Middle frontal gyrus (tissue), 1 donor: ENCODE measurements around the gene SLC26A11.
"Not testable (repeated sequence)": the region's sequence is repeated elsewhere in the genome, so short reads cannot be mapped to it uniquely, and the experiment has no call there.

Experiments used
- DNase-seq: peaks from one replicate; pipeline ENCODE4 v3.0.0-alpha.2; 2015; ENCODE audit warnings: low spot score; ENCODE audit errors: extremely low spot score

SLC26A11 gene

DNA sequence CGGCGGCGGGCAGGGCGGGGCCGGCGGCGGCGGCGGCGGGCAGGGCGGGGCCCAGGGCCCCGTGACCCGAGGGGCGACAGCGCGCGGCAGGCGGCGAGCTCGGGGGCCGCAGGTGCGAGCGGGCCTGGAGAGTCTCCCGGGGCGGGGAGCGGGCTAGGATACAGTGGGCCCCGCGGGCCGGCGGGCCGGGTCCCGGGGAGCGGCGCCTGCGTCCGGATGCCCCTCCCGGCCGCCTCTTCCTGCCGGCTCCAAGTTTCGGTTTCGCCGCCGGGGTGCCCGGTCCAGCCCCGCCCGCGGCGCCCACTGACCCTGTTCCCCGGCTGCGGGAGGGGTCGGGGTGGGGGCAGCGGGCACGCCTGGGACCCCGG lies 40.5 kb downstream of the SLC26A11 start, which contains the start of gene RNF213:
TSS of gene RNF213 (plus strand) at position 62 of the 368 bp plus-strand sequence. CDS start 2,830 bp downstream, outside the sequence.
- no peak for DNase-seq

DNA sequence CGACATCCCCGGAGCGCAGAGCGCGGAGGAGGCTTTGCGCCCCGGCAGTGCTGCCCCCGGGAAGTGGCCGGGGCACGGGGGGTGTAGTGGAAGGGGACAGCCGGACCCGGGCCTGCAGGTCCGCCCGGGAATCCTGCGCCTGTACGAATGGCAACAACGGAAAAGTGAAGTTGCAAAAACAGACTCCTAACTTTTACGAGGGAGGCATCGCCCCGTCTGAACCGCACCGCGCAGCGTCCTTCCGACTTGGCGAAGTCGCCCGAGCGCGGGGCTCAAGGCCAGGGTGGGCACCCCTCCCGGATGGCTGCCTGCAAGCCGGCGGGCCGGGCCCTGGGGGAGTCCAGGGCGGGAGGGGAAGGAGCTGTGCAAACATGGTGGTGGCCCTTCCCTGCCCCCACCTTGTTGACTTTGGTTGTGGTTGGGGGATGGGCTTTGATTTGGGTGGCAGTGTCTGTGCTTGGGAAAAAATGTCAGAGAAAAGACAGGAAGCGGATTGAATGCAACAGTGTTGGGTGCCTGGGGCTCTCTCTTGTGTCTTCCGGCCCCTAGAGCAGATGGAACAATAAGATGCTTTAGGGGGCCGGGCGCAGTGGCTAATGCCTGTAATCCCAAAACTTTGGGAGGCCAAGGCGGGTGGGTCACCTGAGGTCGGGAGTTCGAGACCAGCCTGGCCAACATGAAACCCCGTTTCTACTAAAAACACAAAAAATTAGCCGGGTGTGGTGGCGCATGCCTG lies 41.1 kb downstream of the SLC26A11 start:
- no peak for DNase-seq

DNA sequence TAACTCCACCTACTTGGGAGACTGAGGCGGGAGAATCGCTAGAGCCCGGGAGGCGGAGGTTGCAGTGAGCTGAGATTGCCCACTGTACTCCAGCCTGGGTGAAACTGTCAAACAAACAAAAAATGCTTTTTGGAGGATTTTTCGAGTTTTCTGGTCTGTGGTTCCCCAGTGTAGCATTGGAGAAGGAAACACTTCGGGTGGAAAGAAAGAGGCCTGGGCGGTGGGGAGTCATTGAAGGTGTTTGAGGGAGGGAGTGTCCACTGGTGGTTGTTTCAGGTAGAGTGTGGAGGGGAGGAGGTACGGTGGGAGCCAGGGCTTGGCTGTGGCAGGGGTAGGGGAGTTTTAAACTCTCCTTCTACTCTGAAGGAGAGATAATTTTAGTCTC lies 41.7 kb downstream of the SLC26A11 start:
- DNase-seq = no peak

DNA sequence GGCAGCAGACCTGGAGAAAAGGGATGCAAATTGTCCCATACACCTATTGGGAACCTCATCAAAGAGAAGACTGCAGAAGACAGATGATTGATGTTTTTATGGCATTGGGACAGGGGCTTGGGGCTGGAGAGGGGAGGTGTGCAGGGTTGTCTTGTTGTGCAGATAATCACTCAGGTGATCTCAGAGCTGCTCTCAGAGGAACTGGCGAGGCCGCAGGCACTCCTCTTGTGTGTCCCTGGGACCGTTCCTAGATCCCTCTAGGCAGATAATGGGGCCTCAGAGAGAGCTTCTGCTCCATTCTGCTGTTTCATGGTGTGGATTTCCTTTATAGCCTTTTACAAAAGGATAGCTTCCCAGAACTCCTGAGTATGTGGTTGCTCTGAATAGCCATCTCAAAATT lies 42.1 kb downstream of the SLC26A11 start:
- DNase-seq = no peak

DNA sequence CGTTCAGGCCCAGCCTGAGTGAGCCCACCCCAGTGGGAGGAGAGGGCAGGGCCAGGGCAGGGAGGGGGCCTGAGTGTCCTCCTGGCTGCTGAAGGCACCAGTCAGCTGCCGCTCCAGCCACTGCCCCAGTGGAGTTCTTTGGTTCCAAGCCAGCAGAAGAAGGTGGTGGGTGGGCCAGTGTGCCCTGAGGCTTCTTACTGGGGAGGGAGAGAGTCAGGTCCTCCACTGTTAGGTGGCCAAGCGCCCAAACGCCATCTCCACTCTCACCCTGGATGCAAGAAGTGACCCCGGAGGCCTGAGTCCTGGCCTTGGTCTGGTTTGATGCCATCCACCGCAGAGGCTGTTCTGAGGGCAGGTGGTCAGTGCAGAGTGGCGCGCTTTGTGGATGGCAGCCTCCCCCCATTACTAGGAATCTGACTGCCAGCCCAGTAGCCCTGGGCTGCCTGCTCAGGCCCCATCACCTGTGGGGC lies 42.6 kb downstream of the SLC26A11 start:
- no peak for DNase-seq

DNA sequence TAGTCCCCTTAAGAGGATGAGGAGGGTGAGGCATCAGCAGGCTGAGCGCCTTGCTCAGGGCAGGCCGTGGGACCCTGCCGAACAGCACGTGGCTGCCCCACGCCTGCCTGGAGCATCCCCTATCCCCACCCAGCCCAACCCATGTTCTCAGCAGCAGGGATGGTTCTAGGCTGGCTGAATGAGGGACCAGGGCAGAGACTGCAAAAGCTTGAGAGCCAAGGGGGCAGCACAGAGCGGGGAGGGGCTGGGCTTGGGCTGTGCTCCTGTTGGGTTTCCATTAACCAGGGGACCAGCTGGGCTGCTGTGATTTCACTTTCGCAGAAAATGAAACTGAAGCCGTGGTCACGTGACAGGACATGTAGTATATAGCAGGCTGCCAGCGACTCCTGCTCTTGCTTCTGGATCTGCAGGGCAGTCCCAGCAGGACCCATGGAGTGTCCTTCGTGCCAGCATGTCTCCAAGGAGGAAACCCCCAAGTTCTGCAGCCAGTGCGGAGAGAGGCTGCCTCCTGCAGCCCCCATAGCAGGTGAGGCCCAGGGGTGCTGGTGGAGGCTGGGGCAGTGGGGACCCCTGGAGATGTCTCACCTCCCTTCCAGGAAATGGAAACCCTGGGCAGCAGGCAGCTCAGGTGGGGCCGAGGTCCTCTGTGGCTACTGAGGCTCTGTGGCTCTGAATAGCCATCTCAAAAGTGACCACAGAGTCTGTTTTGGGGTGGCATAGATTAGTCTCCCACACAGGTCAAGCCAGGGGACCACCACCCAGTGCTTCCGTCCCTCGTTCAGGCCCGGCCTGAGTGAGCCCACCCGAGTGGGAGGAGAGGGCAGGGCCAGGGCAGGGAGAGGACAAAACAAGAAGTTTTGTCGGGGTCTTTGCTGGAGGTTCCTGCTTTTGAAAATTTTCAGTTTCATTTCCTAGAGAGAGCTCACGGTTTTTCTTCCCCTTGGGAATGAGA lies 43.3 kb downstream of the SLC26A11 start:
- no peak for DNase-seq

DNA sequence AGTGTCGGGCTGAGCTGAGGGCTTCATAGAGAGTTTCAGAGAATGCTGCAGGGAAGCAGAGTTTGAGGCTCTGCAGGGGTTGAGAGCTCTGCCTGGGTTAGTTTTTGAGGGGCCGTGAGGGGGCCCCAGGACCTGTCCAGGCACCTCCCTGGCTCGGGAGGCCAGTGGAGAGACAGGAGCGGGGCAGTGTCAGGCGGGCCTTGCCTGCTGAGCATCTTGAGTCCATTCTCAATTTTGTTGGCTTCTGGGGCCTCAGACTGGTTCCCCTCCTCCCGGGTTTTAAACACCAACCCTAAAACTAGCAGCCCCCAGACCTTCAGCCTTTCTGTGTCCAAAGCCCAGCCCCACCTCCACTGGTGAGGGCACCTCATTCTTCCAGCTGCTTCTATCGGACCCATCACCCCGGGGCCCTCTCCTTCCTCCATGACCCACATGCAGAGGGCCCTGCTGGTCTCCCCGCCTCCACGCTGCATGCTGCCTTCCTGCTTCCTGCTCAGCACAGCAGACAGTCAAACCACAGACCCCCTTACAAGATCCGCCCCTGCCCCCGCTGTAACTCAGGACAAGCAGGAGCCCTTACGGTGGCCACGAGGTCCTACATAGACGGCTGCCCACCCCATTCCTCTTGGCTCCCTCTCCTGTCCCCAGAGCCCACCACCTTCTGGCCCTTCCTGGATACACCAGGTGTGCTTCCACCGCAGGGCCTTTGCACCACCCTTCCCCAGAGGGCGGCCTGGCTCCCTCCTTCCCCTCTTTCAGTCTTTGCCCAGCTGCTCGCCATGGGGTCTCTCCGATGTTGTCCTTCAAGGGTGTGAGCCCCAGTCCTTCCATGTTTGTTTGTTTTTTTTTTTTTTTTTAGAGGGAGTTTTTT lies 44.2 kb downstream of the SLC26A11 start:
- DNase-seq = no peak

DNA sequence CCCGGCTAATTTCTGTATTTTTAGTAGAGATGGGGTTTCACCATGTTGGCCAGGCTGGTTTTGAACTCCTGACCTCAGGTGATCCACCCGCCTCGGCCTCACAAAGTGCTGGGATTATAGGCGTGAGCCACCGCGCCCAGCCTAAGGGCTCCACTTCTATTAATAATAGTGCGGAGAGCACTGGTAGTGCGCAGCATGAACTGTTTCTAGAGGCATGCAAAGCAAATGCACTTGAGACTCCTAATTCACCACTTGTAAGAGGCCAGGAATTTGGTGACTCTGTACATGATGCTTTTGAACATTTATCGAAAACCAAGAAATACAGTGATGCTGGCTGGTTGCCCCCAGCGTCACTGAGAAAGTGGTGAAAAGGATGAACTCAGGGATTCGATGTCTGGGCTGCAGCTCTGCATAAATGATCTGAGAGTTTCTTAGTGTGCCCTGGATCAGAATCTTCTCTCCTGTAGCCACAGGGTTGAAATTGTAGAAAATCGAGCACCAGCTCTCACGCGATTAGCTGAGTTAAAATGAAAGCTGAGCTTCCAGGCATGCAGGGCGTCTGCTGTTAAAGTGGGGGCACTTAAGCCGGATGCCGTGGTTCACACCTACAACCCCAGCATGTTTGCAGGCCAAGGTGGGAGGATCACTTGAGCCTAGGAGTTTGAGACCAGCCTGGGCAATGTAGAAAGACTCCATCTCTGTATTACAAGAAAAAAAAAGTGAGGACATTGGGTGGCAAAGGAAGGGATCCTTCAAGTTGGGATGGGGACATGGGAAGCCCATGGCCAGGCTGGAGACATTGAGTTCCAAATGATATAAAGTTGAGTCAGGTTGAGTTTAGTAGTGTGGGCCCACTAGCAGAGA lies 45.2 kb downstream of the SLC26A11 start:
- DNase-seq = no peak

DNA sequence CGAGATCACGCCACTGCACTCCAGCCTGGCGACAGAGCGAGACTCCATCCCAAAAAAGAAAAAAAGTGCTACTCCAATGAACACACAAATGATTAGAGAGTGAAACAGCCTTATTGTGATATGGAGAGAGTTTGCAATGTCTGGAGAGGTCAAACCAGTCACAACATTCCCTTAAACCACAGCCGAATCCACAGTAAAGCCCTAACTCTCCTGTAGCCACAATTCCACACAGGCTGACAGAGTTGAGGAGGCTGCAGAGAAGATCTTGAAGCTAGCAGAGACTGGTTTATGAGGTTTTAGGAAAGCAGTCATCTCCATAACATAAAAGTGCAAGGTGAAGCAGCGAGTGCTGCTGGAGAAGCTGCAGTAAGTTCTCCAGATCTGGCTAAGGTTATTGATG lies 47.2 kb downstream of the SLC26A11 start:
- DNase-seq = no peak

DNA sequence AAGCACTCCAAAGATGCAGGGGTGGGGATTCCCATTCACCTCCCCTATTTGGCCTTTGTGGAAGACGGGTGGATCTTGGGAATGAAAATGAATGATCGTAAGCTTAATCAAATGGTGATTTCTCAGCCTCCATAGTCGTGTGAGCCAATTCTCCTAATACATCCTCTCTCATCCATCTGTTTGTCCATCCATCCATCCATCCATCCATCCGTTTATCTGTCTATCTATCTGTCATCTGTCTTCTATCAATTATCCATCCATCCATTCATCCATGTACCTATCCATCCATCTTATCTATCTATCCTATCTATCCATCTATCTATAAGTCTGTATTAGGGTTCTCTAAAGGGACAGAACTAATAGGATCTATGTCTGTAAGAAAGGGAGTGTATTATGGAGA lies 48.2 kb downstream of the SLC26A11 start:
- no peak for DNase-seq

DNA sequence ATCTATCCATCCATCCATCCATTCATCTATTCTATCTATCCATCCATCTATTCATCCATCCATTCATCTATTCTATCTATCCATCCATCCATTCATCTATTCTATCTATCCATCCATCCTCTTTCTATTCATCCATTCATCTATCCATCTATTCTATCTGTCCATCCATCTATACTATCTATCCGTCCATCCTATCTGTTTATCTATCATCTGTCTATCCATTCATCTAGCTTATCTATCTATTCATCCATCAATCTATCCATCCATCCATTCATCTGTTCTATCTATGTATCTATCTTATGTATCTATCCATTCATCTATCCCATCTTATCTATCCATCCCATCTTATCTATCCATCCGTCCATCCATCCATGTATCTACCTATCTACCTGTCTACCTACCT lies 49.2 kb downstream of the SLC26A11 start:
- DNase-seq = no peak

DNA sequence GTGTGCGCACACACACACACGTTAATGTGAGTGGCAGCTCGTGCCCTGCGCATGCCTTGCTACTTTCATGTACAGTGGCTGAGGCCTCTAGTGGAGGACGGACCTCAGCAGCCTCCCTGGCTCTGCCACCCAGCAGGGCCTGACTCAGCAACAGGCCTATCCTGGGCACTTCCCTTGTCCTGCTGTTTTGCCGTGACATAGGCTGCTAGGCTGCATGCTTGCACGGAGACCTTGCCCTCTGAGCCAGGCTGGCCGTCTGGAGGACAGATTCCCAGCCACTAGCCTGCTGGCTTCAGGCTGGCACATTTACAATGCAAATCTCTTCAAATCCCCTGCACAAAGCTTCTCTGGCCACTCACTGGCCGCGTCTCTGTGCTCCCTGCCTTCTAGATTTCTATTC lies 49.9 kb downstream of the SLC26A11 start:
- no peak for DNase-seq

DNA sequence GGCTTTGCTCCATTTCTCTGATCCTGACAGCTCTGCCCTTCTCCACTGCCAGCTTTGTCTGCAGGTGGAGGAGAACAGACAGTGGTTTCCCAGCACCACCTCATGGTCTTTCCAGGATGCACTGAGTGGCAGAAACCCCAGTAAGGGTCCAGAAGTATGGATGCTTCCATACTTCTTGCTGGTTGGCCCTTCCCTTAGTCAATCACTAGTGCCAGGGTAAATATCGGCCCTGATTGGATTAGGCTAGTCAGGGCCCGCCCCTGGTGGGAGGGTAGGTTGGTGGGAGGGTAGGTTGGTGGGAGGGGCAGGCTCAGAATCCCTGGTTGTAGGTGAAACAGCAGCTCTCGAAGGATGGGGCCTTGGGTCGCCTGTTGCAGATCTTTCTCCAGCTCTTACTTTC lies 50.6 kb downstream of the SLC26A11 start:
- DNase-seq = no peak

DNA sequence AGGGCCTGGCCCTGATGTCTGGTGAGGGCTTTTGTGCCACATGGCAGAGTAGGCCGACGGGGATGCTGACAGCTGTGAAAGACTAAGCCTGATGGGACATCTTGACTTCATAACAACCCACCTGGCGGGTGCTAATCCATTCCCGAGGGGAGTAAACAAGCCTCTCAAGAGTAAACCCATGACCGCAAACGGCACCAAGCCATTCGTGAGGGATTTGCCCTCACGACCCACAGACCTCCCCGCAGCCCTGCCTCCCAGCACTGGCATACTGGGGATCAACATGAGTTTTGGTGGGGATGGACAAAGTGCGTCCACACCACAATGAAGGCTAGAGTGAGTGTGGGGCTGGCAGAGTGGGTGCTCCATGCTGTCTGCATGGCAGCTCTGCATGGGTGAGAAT lies 52.1 kb downstream of the SLC26A11 start:
- DNase-seq = no peak

DNA sequence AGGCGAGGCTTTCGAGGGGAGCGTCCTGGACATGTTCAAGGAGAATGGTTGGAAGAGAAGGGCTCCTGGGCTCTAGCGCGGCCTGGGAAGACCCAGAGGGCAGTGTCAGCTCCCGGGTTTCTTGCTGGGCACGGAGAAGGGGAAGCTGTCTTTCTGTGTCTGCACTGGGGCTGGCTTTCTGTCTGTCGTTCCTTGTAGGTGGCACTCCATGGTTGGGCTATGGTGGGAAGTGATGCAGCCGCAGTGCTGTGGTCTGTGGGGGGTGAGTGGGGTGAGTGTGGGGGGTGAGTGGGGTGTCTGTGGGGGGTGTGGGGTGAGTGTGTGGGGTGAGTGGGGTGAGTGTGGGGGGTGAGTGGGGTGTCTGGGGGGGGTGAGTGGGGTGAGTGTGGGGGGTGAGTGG lies 54.1 kb downstream of the SLC26A11 start:
- DNase-seq = no peak

DNA sequence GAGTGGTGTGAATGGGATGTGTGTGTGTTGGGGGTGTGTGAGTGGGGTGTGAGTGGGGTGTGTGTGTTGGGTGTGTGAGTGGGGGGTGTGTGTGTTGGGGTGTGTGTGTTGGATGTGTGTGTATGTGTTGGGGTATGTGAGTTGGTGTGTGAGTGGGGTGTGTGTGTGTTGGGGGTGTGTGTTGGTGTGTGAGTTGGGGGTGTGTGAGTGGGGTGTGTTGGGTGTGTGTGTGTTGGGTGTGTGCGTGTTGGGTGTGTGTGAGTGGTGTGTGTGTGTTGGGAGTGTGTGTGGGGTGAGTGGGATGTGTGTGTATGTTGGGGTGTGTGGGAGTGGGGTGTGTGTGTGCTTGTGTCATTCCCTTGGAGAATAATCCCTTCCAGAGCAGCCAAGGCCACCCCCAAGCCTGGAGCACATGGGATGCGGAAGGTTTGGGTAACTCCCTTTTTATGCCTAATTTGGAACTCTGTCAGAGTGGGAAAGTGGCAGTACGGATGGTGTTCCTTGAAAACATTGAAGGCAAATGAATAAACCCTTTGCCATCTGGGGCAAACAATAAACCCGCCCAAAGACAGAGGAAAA lies 54.7 kb downstream of the SLC26A11 start:
- DNase-seq = no peak

DNA sequence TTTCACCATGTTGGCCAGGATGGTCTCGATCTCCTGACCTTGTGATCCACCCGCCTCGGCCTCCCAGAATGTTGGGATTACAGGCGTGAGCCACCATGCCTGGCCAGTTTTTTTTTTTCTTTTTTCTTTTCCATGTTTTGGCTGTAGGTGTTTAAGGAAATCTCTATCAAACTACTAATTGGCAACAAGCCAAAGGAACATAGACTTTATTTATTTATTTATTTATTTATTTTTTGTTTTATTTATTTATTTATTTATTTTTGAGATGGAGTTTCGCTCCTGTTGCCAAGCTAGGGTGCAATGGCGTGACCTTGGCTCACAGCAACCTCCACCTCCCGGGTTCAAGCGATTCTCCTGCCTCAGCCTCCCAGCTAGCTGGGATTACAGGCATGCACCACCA lies 55.6 kb downstream of the SLC26A11 start:
- not testable (repeated sequence) for DNase-seq

DNA sequence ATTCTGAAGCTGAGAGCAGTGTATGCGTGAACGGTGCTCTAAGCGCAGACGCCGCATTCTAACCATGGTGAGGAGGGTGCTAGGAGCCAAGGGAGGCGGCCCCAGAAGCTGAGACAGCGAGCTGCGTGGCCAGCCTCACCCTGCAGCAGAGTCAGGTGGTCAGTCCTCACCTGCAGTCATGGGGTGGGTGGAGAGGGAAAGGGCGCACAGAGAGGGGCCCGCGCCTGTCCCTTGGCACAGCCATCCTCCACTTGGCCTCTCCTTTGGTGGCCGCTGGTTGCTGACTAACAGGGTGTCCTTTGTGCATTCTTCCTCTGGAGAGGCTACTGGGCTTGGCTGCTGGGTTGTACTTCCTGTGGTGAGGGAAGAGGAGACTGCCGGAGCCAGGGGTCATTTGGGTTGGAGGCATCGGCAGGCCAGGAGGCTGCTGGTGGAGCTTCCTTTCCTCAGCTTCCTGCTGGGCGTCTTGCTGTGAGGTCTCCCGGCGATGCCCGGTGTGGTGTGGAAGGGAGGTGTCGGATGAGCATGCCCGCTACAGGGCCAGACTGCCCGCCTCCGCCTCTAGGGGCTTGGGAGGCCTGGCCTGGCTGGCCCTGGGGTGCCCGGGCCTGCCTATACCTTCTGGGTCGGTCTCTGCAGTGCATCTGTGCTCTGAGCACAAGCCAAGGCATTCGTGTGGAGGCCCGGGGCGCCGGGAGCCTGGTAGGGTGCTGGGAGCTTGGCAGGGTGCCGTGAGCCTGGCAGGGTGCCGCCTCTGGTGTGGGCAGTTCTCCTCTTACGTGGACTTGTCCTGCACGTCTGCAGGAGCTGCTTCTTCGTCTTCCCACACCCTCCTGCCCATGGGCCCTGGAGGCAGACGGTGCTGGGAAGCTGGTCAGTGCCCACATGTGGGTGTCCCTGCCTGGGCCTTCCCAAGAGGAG lies 57.8 kb downstream of the SLC26A11 start:
- no peak for DNase-seq

DNA sequence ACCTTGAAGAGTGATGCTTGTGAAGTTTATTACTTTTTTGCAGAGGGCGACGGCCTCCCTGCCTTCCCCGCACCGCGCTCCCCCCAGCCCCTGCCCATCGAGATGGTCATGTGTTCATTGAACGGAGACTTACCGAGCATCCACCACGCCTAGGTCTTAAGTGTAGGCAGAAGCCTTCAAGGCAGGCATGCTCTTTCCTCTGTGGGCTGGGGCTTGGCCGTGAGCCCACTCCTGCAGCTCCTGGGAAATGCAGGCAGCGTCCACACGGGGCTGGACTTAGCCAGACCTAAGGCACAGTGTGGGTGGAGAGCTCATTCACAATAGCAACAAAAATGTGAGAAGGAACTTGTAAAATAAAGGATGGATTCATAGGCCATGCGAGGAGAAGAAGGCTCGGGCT lies 59.7 kb downstream of the SLC26A11 start:
- no peak for DNase-seq
